HL-60/S4 treated with retinoic acid at 250 ng/mL for 4 days and 3 days (cell line): ENCODE measurements around the gene ANKMY1.

Experiments used
- in situ Hi-C: fragments of 300-500 bp; cut with MboI; formaldehyde crosslinking; loops from 2 replicates; pipeline ENCODE4 v1.7.0; 2022; ENCODE audit warnings: low sequenced_read_pairs

The ANKMY1 gene

DNA sequence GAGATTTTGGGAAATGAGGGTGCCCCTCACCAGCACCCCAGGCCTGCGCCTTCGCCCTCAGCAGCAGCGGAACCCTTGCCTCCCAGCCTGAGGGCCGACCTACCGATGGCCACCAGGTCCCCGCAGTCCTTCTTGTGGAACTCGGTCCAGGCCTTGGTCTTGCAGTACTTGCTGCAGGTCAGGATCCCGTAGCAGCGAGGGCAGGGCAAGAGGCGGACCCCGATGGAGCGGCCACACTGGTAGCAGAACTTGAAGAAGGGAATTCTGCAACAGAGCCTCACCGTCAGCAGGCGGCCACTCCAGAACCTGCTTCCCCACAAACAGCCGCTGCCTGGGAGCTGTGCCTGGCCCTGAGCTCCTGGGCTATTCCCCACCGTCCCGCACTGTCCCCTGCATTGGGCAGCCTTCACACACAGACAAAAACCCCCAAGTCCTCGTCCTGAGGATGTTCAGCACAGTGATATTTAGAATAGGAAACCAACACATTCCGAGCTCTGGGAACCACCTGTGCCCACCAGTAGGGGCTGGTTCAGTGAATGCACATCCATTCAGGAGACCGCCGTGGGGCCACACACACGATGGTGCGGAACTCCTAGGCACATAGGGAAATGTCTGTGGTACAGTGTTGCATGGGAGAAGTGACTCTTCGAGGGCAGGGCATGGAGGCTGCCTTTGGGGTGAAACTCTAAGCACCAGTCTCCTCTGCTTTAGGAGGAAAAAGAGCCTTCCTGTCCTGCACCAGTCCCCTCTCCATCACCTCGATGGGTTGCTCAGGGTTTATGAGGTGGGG is 76.8 kb downstream of the ANKMY1 start:
- in situ Hi-C loops: no loop called here

DNA sequence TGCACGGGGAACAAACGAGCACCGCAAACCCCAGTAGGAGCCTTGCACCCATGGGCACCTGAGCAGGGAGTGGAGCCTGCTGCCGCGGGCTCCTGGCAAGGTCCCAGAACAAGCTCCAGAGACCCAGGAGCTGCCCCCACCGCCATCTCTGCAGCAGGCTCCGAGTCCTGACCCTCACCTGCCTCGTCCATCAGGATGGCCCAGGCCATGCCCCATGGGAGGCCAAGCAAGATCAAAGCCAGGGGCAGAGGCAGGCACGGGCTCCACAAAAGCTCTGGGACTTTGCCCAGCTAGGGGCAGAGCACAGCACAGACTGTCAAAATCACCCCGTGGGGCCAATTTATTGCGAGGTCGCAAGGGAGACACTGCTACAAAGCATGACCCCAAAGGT is 78.7 kb downstream of the ANKMY1 start:
- in situ Hi-C loops: no loop called here

DNA sequence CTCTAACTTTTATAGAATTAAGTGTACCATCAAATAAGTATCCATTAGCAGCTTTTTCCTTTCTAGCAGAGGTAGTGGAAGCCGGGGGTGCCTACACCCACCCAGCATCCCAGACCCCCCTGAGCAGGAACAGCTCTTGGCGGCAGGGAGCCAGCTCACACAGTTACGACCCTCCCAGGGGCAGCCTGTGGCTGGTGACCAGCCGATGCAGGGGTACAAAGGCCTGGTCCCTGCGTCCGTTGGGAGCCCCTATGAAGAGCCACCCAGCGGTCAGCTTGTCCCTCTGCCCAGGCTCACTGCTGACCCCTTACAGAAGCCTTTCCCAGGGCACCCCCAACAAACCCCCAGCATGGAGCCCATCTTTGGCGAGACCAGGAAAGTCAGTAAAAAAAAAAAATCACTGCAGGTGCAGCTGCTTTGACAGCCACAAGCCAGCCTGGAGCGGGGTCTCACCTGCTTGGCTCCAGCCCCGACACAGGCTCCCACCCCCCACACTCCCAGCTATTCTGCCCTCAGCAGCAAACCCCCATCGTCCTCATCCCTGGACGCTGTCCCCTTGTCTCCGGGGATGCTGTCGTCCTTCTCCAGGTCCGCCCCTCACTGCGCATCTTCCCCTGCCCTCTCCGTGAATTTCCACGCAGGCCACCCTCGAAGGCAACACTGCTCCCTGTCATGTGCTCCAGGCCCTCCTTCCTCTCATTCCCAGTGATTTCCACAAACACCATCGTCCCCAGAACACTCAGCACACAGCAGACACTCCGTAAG is 79.3 kb downstream of the ANKMY1 start:
- in situ Hi-C loops: no loop called here

DNA sequence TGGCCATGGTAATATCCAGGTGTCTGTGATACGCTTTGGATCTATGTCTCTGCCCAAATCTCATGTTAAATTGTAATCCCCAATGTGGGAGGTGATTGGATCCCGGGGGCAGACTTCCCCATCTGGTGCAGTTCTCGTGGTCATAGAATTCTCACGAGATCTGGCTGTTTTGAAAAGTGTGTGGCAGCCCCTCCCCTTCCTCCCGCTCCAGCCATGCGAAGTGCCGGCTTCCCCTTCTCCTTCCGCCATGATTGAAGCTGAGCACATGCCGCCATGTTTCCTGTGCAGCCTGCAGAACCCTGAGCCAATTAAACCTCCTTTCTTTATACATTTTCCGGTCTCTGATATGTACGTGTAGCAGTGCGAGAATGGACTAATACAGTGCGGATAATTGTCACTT is 79.9 kb downstream of the ANKMY1 start:
- in situ Hi-C loops: no loop called here

DNA sequence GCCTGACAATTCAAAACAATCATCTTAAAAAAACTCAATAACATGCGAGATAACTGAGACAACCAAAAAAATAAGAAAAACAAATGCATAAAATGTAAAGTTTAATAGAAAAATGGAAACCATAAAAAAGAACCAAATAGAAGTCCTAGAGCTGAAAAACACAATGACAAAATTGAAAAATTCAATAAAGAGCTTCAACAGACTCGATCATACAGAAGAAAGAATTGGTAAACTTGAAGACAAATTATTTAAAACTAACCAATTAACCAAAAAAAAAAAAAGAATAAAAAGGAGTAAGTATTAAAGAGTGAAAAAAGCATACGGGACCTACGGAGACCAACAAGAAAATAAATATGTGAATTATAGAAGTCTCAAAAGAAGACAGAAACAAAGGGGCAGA is 84.6 kb downstream of the ANKMY1 start:
- in situ Hi-C loops: no loop called here

DNA sequence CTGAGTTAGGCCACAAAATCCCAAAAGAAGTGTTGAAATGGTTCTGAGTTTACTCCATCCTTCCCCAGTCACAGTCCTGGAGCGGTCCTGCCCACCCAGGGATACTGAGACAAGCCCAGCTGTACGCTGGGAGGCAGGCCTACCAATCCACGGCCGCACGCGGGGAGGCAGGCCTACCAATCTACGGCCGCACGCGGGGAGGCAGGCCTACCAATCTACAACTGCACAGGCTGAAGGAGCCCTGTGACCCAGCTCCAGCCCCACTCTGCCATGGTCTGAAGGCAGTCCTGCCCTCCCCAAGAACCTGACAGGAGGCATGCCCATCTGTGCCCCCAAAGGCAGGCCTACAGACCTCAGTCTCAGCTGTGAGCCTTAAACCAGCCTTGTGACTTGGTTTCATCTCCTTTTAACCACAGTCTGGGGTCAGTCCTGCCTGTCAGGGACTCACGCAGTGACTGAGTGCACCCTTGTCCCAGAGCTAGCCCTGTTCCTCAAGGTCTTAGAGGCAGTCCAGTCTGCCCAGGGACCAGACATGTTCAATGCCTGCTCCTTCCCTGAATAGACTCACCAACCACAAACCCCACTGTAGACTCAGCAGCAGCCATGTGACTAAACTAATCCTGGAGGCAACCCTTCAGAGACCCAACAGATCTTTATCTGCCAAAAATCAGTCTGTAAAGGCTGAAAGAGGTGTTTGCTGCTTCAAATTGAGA is 85.6 kb downstream of the ANKMY1 start:
- in situ Hi-C loops: no loop called here

DNA sequence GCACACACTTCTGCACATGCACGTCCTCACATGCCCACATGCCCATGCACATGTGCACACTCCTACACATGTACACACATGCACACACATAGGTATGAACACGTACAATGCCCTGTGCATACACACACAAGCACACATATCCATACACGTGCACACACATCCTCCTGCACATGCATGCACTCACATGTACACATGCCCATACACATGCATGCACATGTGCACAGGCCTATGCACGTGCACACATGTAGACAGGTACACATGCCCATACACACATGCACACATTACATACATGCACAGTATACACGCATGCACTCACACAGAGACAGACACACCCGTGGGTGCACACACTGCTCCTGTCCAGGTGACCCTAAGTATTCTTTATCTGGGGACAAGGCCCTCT is 88.0 kb downstream of the ANKMY1 start:
- in situ Hi-C loops: no loop called here

DNA sequence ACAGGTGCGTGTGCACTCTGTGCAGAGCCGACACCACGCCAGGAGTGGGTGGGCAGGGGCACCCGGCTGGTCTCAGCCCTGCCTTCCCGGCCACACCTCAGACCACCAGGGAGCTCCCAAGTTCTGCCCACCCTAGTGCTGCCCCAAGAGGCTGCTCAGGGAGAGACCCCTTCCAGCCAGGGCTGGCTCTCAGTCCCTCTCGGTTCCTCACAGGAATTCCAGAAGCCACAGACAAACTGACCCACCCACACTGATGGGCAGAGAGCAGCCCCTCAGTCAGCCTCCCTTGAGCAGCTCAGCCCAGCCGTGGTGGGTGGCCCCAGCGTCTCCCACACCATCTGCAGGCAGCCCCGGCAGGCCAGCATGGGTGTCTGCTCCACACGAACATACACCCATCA is 88.5 kb downstream of the ANKMY1 start:
- in situ Hi-C loops: no loop called here

DNA sequence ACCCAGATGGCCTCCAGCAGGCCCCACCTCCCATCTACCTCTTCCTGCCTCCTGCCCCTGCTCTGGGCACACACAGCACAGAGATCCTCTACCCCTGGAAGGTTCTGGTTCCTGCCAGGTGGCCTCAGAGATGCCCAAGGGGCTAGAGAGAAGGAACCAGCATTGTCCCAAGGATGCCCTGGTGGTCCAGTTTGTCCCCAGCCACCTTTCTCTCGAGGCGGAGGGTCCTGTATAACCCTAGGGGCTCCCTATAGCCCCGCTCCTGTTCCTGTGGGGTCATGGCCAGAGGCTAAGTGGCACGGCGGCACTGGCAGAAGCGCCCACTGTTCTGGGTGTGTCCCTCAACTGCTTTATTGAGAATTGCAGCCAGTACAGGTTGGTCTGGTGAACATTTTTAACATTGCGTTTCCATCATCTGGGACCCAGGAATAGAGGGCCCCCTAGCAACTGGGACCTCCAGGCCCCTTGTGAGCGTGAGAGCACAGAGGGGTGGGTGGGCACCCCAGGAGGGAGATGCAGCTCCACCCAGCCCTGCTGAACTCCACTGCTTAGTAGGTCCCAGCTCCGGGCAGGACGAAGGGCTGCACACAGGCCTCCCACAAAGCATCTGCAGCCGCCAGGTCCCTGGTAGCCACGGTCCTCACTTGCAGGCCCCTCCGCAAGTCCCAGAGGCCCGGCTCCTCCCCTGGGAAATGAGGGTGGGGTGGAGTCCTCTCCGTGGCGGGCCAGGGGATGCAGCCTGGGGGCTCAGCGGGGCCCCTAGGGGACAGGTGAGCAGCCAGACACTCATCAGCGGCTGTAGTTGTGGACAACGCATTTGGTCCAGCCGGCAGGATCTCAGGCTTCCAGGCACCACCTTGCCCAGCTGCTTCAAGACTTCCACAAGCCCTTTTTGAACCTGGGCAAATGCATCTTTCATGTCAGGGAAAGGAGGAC is 89.2 kb downstream of the ANKMY1 start:
- in situ Hi-C loops: no loop called here

DNA sequence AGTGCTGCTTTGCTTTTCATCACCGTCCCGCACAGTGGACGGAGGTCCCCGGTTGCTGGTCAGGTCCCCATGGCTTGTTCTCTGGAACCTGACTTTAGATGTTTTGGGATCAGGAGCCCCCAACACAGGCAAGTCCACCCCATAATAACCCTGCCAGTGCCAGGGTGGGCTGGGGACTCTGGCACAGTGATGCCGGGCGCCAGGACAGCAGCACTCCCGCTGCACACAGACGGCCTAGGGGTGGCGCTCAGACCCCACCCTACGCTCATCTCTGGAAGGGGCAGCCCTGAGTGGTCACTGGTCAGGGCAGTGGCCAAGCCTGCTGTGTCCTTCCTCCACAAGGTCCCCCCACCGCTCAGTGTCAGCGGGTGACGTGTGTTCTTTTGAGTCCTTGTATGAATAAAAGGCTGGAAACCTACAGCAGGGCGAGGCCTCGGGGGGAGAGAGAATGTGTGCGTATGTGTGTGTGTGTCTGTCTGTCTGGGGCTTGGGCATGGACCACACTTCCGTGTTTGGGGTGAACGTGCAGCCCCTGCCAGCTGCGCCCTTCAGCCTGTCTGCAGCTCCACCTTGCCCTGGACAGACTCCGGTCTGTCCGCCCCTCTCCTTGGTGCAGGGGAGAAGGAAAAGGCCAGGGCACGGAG is 90.0 kb downstream of the ANKMY1 start:
- in situ Hi-C loops: no loop called here

DNA sequence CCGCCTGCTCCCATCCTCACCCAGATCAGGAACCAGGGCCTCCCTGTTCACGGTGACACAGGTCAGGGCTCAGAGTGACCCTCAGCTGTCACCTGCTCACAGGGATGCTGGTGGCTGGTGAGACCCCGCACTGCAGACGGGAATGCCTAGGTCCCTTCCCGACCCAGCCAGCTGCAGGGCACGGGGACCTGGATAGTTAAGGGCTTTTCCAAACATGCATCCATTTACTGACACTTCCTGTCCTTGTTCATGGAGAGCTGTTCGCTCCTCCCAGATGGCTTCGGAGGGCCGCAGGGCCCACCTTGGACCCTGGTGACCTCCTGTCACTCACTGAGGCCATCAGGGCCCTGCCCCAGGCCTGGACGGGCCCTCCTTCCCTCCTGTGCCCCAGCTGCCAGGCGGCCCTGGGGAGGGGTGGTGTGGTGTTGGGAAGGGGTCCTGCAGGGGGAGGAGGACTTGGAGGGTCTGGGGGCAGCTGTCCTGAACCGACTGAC is 90.6 kb downstream of the ANKMY1 start:
- in situ Hi-C loops: no loop called here

DNA sequence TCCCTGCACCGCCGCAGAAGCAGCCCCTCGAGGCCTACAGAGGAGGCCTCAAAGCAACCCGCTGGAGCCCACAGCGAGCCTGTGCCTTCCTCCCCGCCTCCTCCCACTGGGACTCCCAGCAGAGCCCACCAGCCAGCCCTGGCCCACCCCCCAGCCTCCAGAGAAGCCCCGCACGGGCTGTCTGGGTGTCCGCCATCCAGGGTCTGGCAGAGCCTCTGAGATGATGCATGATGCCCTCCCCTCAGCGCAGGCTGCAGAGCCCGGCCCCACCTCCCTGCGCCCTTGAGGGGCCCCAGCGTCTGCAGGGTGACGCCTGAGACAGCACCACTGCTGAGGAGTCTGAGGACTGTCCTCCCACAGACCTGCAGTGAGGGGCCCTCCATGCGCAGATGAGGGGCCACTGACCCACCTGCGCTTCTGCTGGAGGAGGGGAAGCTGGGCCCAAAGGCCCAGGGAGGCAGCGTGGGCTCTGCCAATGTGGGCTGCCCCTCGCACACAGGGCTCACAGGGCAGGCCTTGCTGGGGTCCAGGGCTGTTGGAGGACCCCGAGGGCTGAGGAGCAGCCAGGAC is 91.1 kb downstream of the ANKMY1 start:
- in situ Hi-C loops: no loop called here

DNA sequence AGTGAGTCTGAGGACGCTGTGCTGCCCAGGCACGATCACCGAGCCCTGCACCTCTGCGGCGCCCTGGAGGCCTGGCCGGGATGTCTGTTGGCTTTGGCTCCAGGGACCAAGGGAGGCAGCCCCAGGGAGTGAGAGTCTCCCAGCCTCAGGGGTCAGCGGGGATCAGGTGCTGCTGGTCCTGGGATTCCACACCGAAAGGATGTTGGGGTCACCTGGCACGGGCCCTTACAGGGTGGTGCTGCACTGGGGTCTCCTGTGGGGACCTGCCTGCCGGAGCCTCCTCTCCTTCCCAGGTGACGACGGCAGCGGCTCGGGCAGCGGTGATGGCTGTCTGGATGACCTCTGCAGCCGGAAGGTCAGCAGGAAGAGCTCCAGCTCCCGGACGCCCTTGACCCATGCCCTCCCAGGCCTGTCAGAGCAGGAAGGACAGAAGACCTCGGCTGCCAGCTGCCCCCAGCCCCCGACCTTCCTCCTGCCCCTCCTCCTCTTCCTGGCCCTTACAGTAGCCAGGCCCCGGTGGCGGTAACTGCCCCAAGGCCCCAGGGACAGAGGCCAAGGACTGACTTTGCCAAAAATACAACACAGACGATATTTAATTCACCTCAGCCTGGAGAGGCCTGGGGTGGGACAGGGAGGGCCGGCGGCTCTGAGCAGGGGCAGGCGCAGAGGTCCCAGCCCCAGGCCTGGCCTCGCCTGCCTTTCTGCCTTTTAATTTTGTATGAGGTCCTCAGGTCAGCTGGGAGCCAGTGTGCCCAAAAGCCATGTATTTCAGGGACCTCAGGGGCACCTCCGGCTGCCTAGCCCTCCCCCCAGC is 91.8 kb downstream of the ANKMY1 start:
- in situ Hi-C loops: no loop called here

DNA sequence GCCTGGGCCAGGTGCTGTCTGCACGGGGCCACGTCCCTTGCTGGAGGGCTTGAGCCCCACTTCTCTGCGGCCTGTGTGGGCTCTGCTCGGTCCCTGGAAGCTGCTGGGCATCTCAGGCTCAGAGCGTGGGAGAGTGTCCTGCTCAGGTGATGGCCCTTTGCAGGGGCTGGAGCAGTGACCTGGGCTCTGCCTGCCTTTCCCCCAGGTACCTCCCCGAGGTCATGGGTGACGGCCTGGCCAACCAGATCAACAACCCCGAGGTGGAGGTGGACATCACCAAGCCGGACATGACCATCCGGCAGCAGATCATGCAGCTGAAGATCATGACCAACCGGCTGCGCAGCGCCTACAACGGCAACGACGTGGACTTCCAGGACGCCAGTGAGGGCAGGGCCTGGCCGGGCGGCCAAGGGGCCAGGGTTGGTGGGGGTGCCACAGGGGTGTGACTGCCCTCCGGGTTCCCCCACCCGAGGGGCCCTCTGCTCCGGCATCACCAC is 92.5 kb downstream of the ANKMY1 start:
- in situ Hi-C loops: no loop called here

DNA sequence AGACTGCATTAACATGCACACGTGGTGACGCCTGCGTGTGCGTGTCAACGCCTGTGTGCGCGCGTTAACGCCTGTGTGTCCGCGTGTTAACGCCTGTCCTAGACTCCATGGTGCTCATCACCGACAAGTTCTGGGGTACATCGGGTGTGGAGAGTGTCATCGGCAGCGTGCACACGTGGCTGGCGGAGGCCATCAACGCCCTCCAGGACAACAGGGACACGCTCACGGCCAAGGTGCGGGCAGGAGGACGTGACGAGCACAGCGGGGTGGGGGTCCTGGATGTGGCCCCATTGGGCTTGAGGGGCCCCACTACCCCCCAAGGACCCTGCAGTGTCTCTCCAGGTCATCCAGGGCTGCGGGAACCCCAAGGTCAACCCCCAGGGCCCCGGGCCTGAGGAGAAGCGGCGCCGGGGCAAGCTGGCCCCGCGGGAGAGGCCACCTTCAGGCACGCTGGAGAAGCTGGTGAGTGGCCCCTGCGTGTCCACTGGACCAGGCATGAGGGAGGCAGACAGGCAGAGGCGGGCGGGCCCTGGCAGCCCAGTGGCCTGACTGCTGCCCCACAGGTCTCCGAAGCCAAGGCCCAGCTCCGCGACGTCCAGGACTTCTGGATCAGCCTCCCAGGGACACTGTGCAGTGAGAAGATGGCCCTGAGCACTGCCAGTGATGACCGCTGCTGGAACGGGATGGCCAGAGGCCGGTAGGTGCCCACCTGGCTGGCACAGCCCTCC is 93.1 kb downstream of the ANKMY1 start:
- in situ Hi-C loops: no loop called here

DNA sequence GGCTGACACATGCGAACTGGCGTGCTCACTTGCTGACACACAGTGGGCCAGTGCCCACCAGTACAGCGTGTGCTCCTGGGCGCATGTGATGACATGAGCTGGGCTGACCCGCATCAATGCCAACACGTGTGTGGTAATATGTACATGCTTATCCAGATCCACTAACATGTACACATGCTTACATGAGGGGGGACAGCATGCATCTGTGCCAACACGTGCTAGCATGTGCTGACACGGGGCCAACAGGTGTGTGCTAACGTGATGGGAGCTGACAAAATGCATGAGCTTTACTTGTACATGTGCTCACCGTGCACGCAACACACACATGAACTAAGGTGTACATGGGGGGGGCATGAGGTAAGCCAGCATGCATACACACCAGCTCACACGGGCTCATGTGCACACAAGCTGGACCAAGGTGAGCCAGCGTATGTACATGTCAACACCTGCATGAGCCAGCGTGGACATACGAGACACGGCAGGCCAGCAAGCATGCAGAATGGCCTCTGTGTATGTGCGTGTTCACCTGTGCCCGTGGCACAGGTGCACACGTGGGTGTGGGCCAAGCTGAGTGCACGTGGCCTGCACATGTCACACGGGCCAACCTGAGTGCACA is 93.8 kb downstream of the ANKMY1 start:
- in situ Hi-C loops: no loop called here

DNA sequence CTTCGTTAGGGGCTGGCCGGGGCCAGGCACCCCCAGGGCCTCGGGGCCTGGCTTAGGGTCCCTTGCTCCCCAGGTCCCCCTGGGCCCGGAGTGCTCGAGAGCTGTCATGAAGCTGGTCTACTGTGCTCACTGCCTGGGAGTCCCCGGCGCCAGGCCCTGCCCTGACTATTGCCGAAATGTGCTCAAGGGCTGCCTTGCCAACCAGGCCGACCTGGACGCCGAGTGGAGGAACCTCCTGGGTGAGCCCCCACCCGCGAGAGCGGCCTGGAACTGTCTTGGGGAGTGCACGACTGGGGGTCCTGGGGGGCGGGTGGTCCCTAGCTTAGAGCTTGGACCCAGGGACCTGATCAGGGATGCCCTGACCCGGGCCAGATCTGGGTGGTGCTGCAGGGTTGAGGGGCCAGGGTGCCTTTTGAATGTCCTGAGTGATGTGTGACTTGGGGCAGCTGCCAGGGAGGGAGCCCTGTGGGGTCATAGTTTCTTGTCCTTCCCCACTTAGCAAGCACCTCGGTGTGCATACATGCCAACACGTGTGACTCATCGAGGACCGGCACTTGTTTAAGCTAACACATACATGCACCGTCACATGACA is 94.4 kb downstream of the ANKMY1 start:
- in situ Hi-C loops: no loop called here
